H1 (cell line): ENCODE results near the gene MUC5AC.

Source experiments
- CTCF ChIP-seq, 3 experiments: IDR thresholded peaks; 1 replicate in 2 of 3; 2 replicates in 1 of 3; pipeline versions ENCODE4 v1.5.1 to v1.6.1; 2011; ENCODE audit warnings: low read length in 3 of 3, mild to moderate bottlenecking in 3 of 3, inconsistent platforms in 2 of 3, low read depth in 1 of 3, moderate library complexity in 1 of 3; ENCODE audit not compliant: insufficient read depth in 1 of 3; ENCODE audit errors: control extremely low read depth in 1 of 3
- EP300 ChIP-seq, 2 experiments: IDR thresholded peaks; 1 replicate in 1 of 2; 2 replicates in 1 of 2; pipeline ENCODE4 v1.6.1; 2011 to 2012; ENCODE audit warnings: low read depth in 2 of 2, low read length in 2 of 2, mild to moderate bottlenecking in 2 of 2, borderline replicate concordance in 1 of 2, inconsistent platforms in 1 of 2, moderate library complexity in 1 of 2
- HDAC2 ChIP-seq, 2 experiments: fragments of 300-600 bp in 1 of 2; sonication (generic) in 1 of 2; IDR thresholded peaks; 2 replicates each; pipeline ENCODE4 v1.6.1; 2011 to 2012; ENCODE audit warnings: low read depth in 2 of 2, low read length in 2 of 2, mild to moderate bottlenecking in 2 of 2, moderate library complexity in 2 of 2, borderline replicate concordance in 1 of 2, inconsistent platforms in 1 of 2
- JUND ChIP-seq: IDR thresholded peaks from 2 replicates; pipeline ENCODE4 v1.6.1; 2011; ENCODE audit warnings: mild to moderate bottlenecking, improper control_type of control experiment, low read length
- POLR2A ChIP-seq, 2 experiments: IDR thresholded peaks; 1 replicate in 1 of 2; 2 replicates in 1 of 2; pipeline ENCODE4 v1.6.1; 2011; ENCODE audit warnings: low read depth in 2 of 2, low read length in 2 of 2, mild to moderate bottlenecking in 2 of 2; ENCODE audit errors: control extremely low read depth in 1 of 2
- ZNF274 ChIP-seq: IDR thresholded peaks from 2 replicates; pipeline ENCODE4 v1.7.0; 2012; ENCODE audit warnings: low read length, borderline replicate concordance; ENCODE audit errors: extremely low read depth

DNA sequence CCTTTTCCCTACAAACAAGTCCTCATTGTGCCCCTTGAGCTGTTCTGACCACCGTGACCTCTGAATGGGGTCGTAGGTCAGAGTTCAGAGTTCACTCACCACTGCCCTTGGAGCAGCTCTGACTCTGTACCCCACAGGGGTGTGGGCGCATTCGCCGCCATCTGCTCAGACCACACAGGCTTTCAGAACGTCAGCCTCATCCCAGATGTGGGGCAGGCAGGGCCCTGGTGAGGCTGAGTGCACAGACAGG is 50.3 kb downstream of the MUC5AC start:
- TF ChIP-seq CTCF (IDR thresholded peaks at IDR 0.05; ENCODE audit: control extremely low read depth in 1 of 3, insufficient read depth in 1 of 3, low read depth in 1 of 3, low read length in 3 of 3) (no peak), POLR2A (IDR thresholded peaks at IDR 0.05; ENCODE audit: control extremely low read depth in 1 of 2, low read depth in 2 of 2, low read length in 2 of 2) (no peak), EP300 (IDR thresholded peaks at IDR 0.05; ENCODE audit: borderline replicate concordance in 1 of 2, low read depth in 2 of 2, low read length in 2 of 2) (no peak), HDAC2 (IDR thresholded peaks at IDR 0.05; ENCODE audit: borderline replicate concordance in 1 of 2, low read depth in 2 of 2, low read length in 2 of 2) (no peak), ZNF274 (no peak), JUND (no peak)
